SK-N-MC (cell line): Measurements from ENCODE around the gene GPR17.

ENCODE experiments used
- DNase-seq: peaks from one replicate; pipeline ENCODE4 v3.0.0-alpha.2; 2011; ENCODE audit warnings: low read depth, low spot score
- H3K27ac ChIP-seq: fragments of 200-600 bp; sonication (generic); 2 replicates; pipeline ENCODE4 v1.5.1; 2016; ENCODE audit warnings: mixed run types
- H3K36me3 ChIP-seq: fragments of 200-600 bp; sonication (generic); 2 replicates; pipeline ENCODE4 v1.6.1; 2017; ENCODE audit warnings: antibody characterized with exemption, low read length, mixed read lengths; ENCODE audit not compliant: insufficient read depth
- H3K4me3 ChIP-seq: fragments of 200-600 bp; sonication (generic); 2 replicates; pipeline ENCODE4 v1.5.1; 2016
- H3K9ac ChIP-seq: fragments of 200-600 bp; sonication (generic); 2 replicates; pipeline ENCODE4 v1.8.0; 2017; ENCODE audit warnings: mixed run types, mixed read lengths; ENCODE audit not compliant: insufficient read length
- H3K9me3 ChIP-seq: fragments of 200-600 bp; sonication (generic); 2 replicates; pipeline ENCODE4 v1.6.1; 2017; ENCODE audit warnings: low read depth, mild to moderate bottlenecking, antibody characterized with exemption, low read length, moderate library complexity, mixed read lengths
- EZH2 ChIP-seq: fragments of 200-600 bp; sonication (generic); IDR thresholded peaks from one replicate; pipeline ENCODE4 v1.6.1; 2017; ENCODE audit warnings: antibody characterized with exemption
- FOXP2 ChIP-seq: optimal IDR thresholded peaks from 2 replicates; pipeline ENCODE3; 2011; ENCODE audit warnings: mild to moderate bottlenecking, moderate library complexity; ENCODE audit not compliant: insufficient read depth; ENCODE audit errors: extremely low read length, control extremely low read depth
- POLR2AphosphoS5 ChIP-seq: IDR thresholded peaks from 2 replicates; pipeline ENCODE4 v1.6.1; 2012; ENCODE audit warnings: mild to moderate bottlenecking, low read depth, low read length, borderline replicate concordance

GPR17 gene

GRCh38 chr2:127674241-127675209 lies 28.6 kb downstream of the GPR17 start:
- TF ChIP-seq EZH2: no peak
- no peak for TF ChIP-seq POLR2AphosphoS5
- H3K36me3 ChIP-seq: no peaks in the 10 kb centered on the region
- peak overlapping the region; percentile 82 for H3K4me3 ChIP-seq
- no peaks in the 10 kb centered on the region for H3K9me3 ChIP-seq
- H3K27ac ChIP-seq: no peak overlapping the region
- H3K9ac ChIP-seq: peak overlapping the region; percentile 60
- no peak for DNase-seq

- Histone ChIP-seq H3K4me3 (peak within 1 kb of the TSS; percentile 82), H3K36me3 (no peaks in the 10 kb centered on the region), H3K27ac (no peak within 1 kb of the TSS), H3K9me3 (no peaks in the 10 kb centered on the region), H3K9ac (peak within 1 kb of the TSS; percentile 60)
- TF ChIP-seq FOXP2: no peak
- no peak for TF ChIP-seq POLR2AphosphoS5
- TF ChIP-seq EZH2: no peak
- DNase-seq: no peak
These were observed 29.6 kb downstream of the GPR17 start, which contains the start of gene LIMS2 for GRCh38 chr2:127675331-127676261. Gene LIMS2, minus strand, starts transcription at chr2:127675530. Its CDS starts 506 bp downstream, at chr2:127675024.

DNA sequence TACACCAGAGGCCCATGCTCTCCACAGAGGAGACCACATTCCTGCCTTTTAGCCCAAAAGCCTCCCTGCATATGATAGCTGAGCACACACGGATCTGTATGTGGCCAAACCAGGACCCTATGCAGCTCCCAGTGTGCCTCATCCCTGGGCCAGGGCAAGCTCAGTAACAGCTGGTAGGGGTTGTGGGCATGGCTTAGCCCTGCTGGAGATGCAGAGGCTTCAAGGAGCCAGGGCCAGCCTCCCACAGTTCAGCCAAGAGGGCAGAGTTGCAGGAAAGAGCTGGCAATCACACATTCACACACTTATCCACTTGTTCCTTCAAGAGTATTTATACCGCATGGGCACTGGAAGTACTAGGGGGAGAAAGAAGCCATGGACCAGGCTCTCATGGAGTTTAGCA lies 31.0 kb downstream of the GPR17 start:
- Histone ChIP-seq H3K36me3 (no peaks in the 10 kb centered on the region), H3K9me3 (no peaks in the 10 kb centered on the region), H3K4me3 (no peak overlapping the region), H3K9ac (no peak overlapping the region), H3K27ac (no peak overlapping the region)
- DNase-seq: no peak
- TF ChIP-seq POLR2AphosphoS5 (no peak), FOXP2 (no peak), EZH2 (no peak)

DNA sequence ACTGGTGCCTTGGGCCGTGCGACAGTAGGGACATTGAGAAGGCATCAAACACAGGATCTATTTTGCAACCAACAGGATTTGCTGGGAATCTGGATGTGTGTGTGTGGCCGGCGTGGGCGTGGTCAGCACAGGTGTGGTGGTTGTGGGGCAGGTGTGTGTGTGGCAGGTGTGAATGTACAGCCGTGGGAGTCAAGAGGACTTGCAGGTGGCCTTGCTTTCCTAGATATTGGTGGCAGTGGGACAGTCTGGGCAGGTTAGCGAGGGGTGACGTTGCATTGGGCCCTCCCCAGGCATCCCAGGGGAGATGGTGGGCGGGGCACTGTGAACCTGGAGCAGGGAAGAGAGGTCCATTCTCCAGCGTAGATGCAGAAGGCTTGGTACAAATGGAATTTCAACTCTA lies 32.6 kb downstream of the GPR17 start:
- Histone ChIP-seq H3K9me3 (no peaks in the 10 kb centered on the region), H3K36me3 (no peaks in the 10 kb centered on the region), H3K9ac (no peak overlapping the region), H3K4me3 (no peak overlapping the region), H3K27ac (no peak overlapping the region)
- TF ChIP-seq EZH2 (no peak), POLR2AphosphoS5 (no peak), FOXP2 (no peak)
- DNase-seq: no peak

- Histone ChIP-seq H3K9ac (no peak overlapping the region), H3K27ac (no peak overlapping the region), H3K36me3 (no peaks in the 10 kb centered on the region), H3K4me3 (no peak overlapping the region), H3K9me3 (no peaks in the 10 kb centered on the region)
- TF ChIP-seq POLR2AphosphoS5: no peak
- no peak for TF ChIP-seq FOXP2
- TF ChIP-seq EZH2: no peak
- DNase-seq: no peak
These were observed 33.0 kb downstream of the GPR17 start for GRCh38 chr2:127678991-127679390.

- Histone ChIP-seq H3K4me3 (no peak overlapping the region), H3K36me3 (no peaks in the 10 kb centered on the region), H3K9me3 (no peaks in the 10 kb centered on the region), H3K9ac (no peak overlapping the region), H3K27ac (no peak overlapping the region)
- no peak for DNase-seq
- TF ChIP-seq POLR2AphosphoS5 (no peak), EZH2 (no peak), FOXP2 (no peak)
These were observed 33.9 kb downstream of the GPR17 start for GRCh38 chr2:127679680-127680361.

GRCh38 chr2:127680706-127681287 lies 34.8 kb downstream of the GPR17 start:
- TF ChIP-seq EZH2 (no peak), FOXP2 (no peak), POLR2AphosphoS5 (no peak)
- Histone ChIP-seq H3K36me3 (no peaks in the 10 kb centered on the region), H3K27ac (no peak overlapping the region), H3K4me3 (no peak overlapping the region), H3K9me3 (no peaks in the 10 kb centered on the region), H3K9ac (no peak overlapping the region)
- no peak for DNase-seq
